GM19463 (cell line): ENCODE data around the gene RPL26.
"Not testable (repeated sequence)": the region's sequence is repeated elsewhere in the genome, so short reads cannot be mapped to it uniquely, and the experiment has no call there.

ENCODE experiments used
- ATAC-seq: cut with Tn5 transposase; IDR thresholded peaks from one replicate; pipeline ENCODE4 v1.9.1; 2021; ENCODE audit warnings: mild to moderate bottlenecking, moderate library complexity; ENCODE audit not compliant: unreplicated experiment

The RPL26 gene

GRCh38 chr17:8369944-8370343, 13.0 kb downstream of the RPL26 start:
- ATAC-seq = no peak

GRCh38 chr17:8368193-8368592, 14.8 kb downstream of the RPL26 start:
- ATAC-seq = no peak

- ATAC-seq = no peak
Measured at GRCh38 chr17:8366231-8366630, 16.8 kb downstream of the RPL26 start.

- no peak for ATAC-seq
Measured at GRCh38 chr17:8365143-8365542, 17.9 kb downstream of the RPL26 start.

GRCh38 chr17:8362651-8363332, 20.2 kb downstream of the RPL26 start:
- no peak for ATAC-seq

GRCh38 chr17:8360751-8361150, 22.2 kb downstream of the RPL26 start:
- no peak for ATAC-seq

- ATAC-seq = no peak
Measured at GRCh38 chr17:8360260-8360659, 22.7 kb downstream of the RPL26 start.

GRCh38 chr17:8359769-8360168, 23.2 kb downstream of the RPL26 start:
- ATAC-seq = no peak

- no peak for ATAC-seq
Measured at GRCh38 chr17:8357910-8358309, 25.1 kb downstream of the RPL26 start.

- ATAC-seq = no peak
Measured at GRCh38 chr17:8354236-8354635, 28.8 kb downstream of the RPL26 start.

- no peak for ATAC-seq
Measured at GRCh38 chr17:8353736-8354135, 29.3 kb downstream of the RPL26 start.

GRCh38 chr17:8350339-8350738, 32.7 kb downstream of the RPL26 start:
- no peak for ATAC-seq

GRCh38 chr17:8347001-8347400, 36.0 kb downstream of the RPL26 start:
- ATAC-seq = not testable (repeated sequence)

GRCh38 chr17:8345951-8346665, 36.9 kb downstream of the RPL26 start:
- no peak for ATAC-seq

GRCh38 chr17:8345052-8345690, 37.8 kb downstream of the RPL26 start:
- no peak for ATAC-seq

- no peak for ATAC-seq
Measured at GRCh38 chr17:8341456-8341855, 41.5 kb downstream of the RPL26 start.

- ATAC-seq = no peak
Measured at GRCh38 chr17:8339540-8339939, 43.5 kb downstream of the RPL26 start, which contains the start of gene ODF4. Gene ODF4, plus strand, starts transcription at chr17:8339840. Its CDS starts 212 bp downstream, at chr17:8340052.

GRCh38 chr17:8338753-8339140, 44.2 kb downstream of the RPL26 start:
- no peak for ATAC-seq

- no peak for ATAC-seq
Measured at GRCh38 chr17:8337802-8338752, 44.9 kb downstream of the RPL26 start.

GRCh38 chr17:8333281-8333680, 49.7 kb downstream of the RPL26 start:
- no peak for ATAC-seq

- ATAC-seq = no peak
Measured at GRCh38 chr17:8332688-8333087, 50.3 kb downstream of the RPL26 start.
